Heart left ventricle (tissue), 16 donors: Measurements from ENCODE around the gene ZNF880. TPM values are rescaled to one million over a fixed set of nuclear protein-coding genes. Genes with fewer than 3 reads are reported as not detected.
A peak's percentile ranks its signal among the peaks of the same experiment; 100 is the strongest.

Experiments
- ATAC-seq, 4 donors: fragments of 200-7000 bp; cut with Tn5 transposase; one replicate each; pipeline ENCODE4 v1.9.1; 2020 to 2022; ENCODE audit warnings: moderate library complexity in 4 of 4, mild to moderate bottlenecking in 3 of 4, moderate number of reproducible peaks in 1 of 4
- DNase-seq, 5 donors: peaks; one replicate each; pipeline ENCODE4 v3.0.0-alpha.2; 2020
- H3K27ac ChIP-seq, 12 donors: fragments of 200-600 bp; sonication (generic) in 4 of 12; one replicate each; pipeline versions ENCODE4 v1.5.0 to v1.8.0; 2016 to 2022; ENCODE audit warnings: mild to moderate bottlenecking in 2 of 12
- H3K27me3 ChIP-seq, 9 donors: fragments of 200-600 bp; sonication (generic) in 2 of 9; one replicate each; pipeline versions ENCODE4 v1.5.1 to v1.8.0; 2016 to 2022; ENCODE audit warnings: mild to moderate bottlenecking in 3 of 9
- H3K36me3 ChIP-seq, 9 donors: fragments of 200-600 bp; sonication (generic) in 2 of 9; one replicate each; pipeline versions ENCODE4 v1.5.0 to v1.8.0; 2018 to 2022; ENCODE audit warnings: mild to moderate bottlenecking in 2 of 9
- H3K4me1 ChIP-seq, 12 donors: fragments of 200-600 bp; sonication (generic) in 4 of 12; one replicate each; pipeline versions ENCODE4 v1.5.0 to v1.8.0; 2016 to 2022; ENCODE audit warnings: mild to moderate bottlenecking in 3 of 12
- H3K4me3 ChIP-seq, 12 donors: fragments of 200-600 bp; sonication (generic) in 4 of 12; one replicate each; pipeline versions ENCODE4 v1.5.0 to v1.8.0; 2017 to 2022; ENCODE audit warnings: mild to moderate bottlenecking in 9 of 12, moderate library complexity in 4 of 12
- H3K9me3 ChIP-seq, 12 donors: fragments of 200-600 bp; sonication (generic) in 4 of 12; one replicate each; pipeline versions ENCODE4 v1.5.0 to v1.8.0; 2016 to 2022; ENCODE audit warnings: mild to moderate bottlenecking in 1 of 12
- CTCF ChIP-seq, 12 donors: fragments of 200-600 bp; sonication (generic) in 4 of 12; IDR thresholded peaks; one replicate each; pipeline versions ENCODE4 v1.5.0 to v1.8.0; 2018 to 2022; ENCODE audit warnings: antibody characterized with exemption in 12 of 12, mild to moderate bottlenecking in 5 of 12
- POLR2A ChIP-seq, 2 donors: fragments of 450-650 bp; IDR thresholded peaks; one replicate each; pipeline ENCODE4 v1.6.1; 2017; ENCODE audit warnings: antibody characterized with exemption in 2 of 2, mild to moderate bottlenecking in 2 of 2, moderate library complexity in 2 of 2
- WGBS, 4 donors: extraction: QIAGEN DNeasy Blood & Tissue Kit in 2 of 4; methylation state at CpG; one replicate each; pipeline versions ENCODE4 v1.1.5 to v1.1.7; 2013 to 2018; 5-methylcytosine and 5-hydroxymethylcytosine counted together
- intact Hi-C, 10 donors: fragments of 100-400 bp; cut with DNase I; formaldehyde crosslinking; loops; one replicate each; pipeline versions ENCODE4 v1.11.1 to v1.14.2; 2022
- polyA plus RNA-seq, 2 donors: library from polyadenylated mRNA; stranded (reverse); fragments of 200-250 nt; gene quantifications; one replicate each; pipeline ENCODE4 v1.2.3, GENCODE V29; 2013
- total RNA-seq, 9 donors: library from RNA; depleted of rRNA in 2 of 9; stranded (reverse); fragments of >200 nt in 2 of 9; fragmentation: NEBNext Ultra II Directional in 3 of 9; extraction: Animal tissue kit (Norgen Biotek cat#: 25700) in 3 of 9; gene quantifications; one replicate each; pipeline versions ENCODE4 v1.1.0 to v1.2.4, GENCODE V29; 2016 to 2023
- donor health status: ischemic (EF 13 %, LVEDD 7.1; RV severe dilation, severe dysfunction).
- donor health status: healthy with polysubstance abuse.
- donor health status: DM: no; HTN: yes; CAD: no.
- donor health status: DM: no; HTN: no; CAD: no.
- donor health status: ischemic (EF 25% LVEDD 6.9; RV normal size, moderate dysfunction).
- donor health status: ischemic (EF 25% LVEDD 5.7; RV mildly dilated, moderate dysfunction).
- donor health status: healthy.
- donor health status: DM: yes; HTN: yes; CAD: no.
- donor health status: ischemic (EF 35%, LVEDD 5.7; RV mildly dilated, moderate dysfunction).
- donor health status: nonischemic (EF 11% LVEDD 7.7; RV severe dilation, severe dysfunction).
- donor health status: DM: yes; HTN: yes; CAD: no.
- donor health status: PGD.
- donor health status: ischemic (EF 29% LVEDD 5.4; RV normal size, mild dysfunction).
- donor health status: nonischemic (EF 23%, LVEDD 6.1; RV moderate dilation, normal function).

ZNF880 gene
- total and polyA plus RNA-seq, 11 donors: 11.4 to 30.6 (median 17.0) TPM

- TF ChIP-seq POLR2A (IDR thresholded peaks at IDR 0.05): no peak
- no peak for DNase-seq
- Histone ChIP-seq H3K36me3 (peaks cover 11 to 47% (median 37%) of the 10 kb centered on the region in 9 donors), H3K27ac (peak overlapping the region; percentile 80 to 97 (median 92)), H3K4me3 (peak overlapping the region; percentile 58 to 96 (median 80)), H3K27me3 (no peaks in the 10 kb centered on the region), H3K9me3 (peaks cover 0 to 78% (median 31%) of the 10 kb centered on the region in 12 donors), H3K4me1 (peaks cover 0 to 10% (median 7%) of the 10 kb centered on the region in 12 donors)
- 27 to 42% (median 36%) methylated on average over 7 of the region's 7 CpGs for WGBS, 4 donors
- ATAC-seq: no peak
- intact Hi-C loops: loop anchor here in 1 of 10 donors (2.0 kb wide), 1 partner anchor 26 kb away; the partner anchor contains the start of gene ZNF528
These were observed 603 bp downstream of the ZNF880 start for GRCh38 chr19:52370341-52370710.

- no peak for TF ChIP-seq POLR2A (IDR thresholded peaks at IDR 0.05)
- TF ChIP-seq CTCF (IDR thresholded peaks at IDR 0.05): no peak
- Histone ChIP-seq H3K4me3 (no peak overlapping the region), H3K27me3 (no peaks in the 10 kb centered on the region), H3K27ac (no peak overlapping the region), H3K9me3 (peaks cover 0 to 100% (median 48%) of the 10 kb centered on the region in 12 donors), H3K36me3 (peaks cover 0 to 67% (median 19%) of the 10 kb centered on the region in 9 donors), H3K4me1 (peaks cover 0 to under 1% (median 0%) of the 10 kb centered on the region in 12 donors)
- no peak for DNase-seq
- intact Hi-C loops: no loop called here
- ATAC-seq: no peak
- WGBS, 4 donors: 56 to 72% (median 61%) methylated on average over 1 of the region's 1 CpG
These were observed 21.4 kb downstream of the ZNF880 start for GRCh38 chr19:52391135-52391534.

- H3K4me1 ChIP-seq: peaks cover 0 to 21% (median 13%) of the 10 kb centered on the region in 12 donors
- ATAC-seq (peak; percentile 100), DNase-seq (peak; percentile 97 to 99 (median 98))
- peak within 1 kb of the TSS; percentile 53 to 96 (median 78) for H3K4me3 ChIP-seq
- H3K27me3 ChIP-seq: no peaks in the 10 kb centered on the region
- peak within 1 kb of the TSS; percentile 35 to 84 (median 72) for H3K27ac ChIP-seq
- TF ChIP-seq POLR2A (IDR thresholded peaks at IDR 0.05): peak; percentile 13 to 61
- peak in 1 of 12 donors; percentile 4 for TF ChIP-seq CTCF (IDR thresholded peaks at IDR 0.05)
- H3K9me3 ChIP-seq: peaks cover 0 to 47% (median 8%) of the 10 kb centered on the region in 12 donors
- peaks cover 5 to 77% (median 47%) of the 10 kb centered on the region in 9 donors for H3K36me3 ChIP-seq
- WGBS, 4 donors: 0 to 1% (median 1%) methylated on average over 36 of the region's 36 CpGs
- intact Hi-C loops: loop anchor here in 3 of 10 donors (1.0 to 5.0 kb wide), 3 partner anchors 27 to 56 kb away; partner anchors contain the start of gene ZNF578 (in 3 of the 3)
These were observed 27.8 kb downstream of the ZNF880 start, which contains the start of gene ZNF528 for GRCh38 chr19:52397310-52398080. TSS of gene ZNF528 (plus strand) at chr19:52397849. CDS start at chr19:52402014, 4,165 bp downstream.

GRCh38 chr19:52398081-52398441, 28.3 kb downstream of the ZNF880 start:
- 1 to 3% (median 2%) methylated on average over 14 of the region's 14 CpGs for WGBS, 4 donors
- Histone ChIP-seq H3K4me1 (peaks cover 0 to 21% (median 13%) of the 10 kb centered on the region in 12 donors), H3K4me3 (peak overlapping the region; percentile 53 to 96 (median 78)), H3K27ac (peak overlapping the region; percentile 30 to 84 (median 72)), H3K27me3 (no peaks in the 10 kb centered on the region), H3K36me3 (peaks cover 5 to 77% (median 53%) of the 10 kb centered on the region in 9 donors), H3K9me3 (peaks cover 0 to 46% (median 6%) of the 10 kb centered on the region in 12 donors)
- TF ChIP-seq CTCF (IDR thresholded peaks at IDR 0.05) (no peak), POLR2A (IDR thresholded peaks at IDR 0.05) (no peak)
- DNase-seq (no peak), ATAC-seq (peak in 3 of 4 donors; percentile 20 to 42 (median 41))
- intact Hi-C loops: loop anchor here in 1 of 10 donors (5.0 kb wide), 1 partner anchor 54 kb away; the partner anchor contains the start of gene ZNF578
